GM23248 (cell line): ENCODE measurements around the gene TIMM10B. TPM values are rescaled to one million over a fixed set of nuclear protein-coding genes. Genes with fewer than 3 reads are reported as not detected.
A peak's percentile ranks its signal among the peaks of the same experiment; 100 is the strongest.

ENCODE experiments used
- DNase-seq: peaks from one replicate; pipeline ENCODE4 v3.0.0-alpha.2; 2015
- H2AFZ ChIP-seq: fragments of 200-600 bp; sonication (generic); 2 replicates; pipeline ENCODE4 v1.6.1; 2016; ENCODE audit warnings: antibody characterized with exemption
- H3F3A ChIP-seq: fragments of 200-600 bp; sonication (generic); 2 replicates; pipeline ENCODE4 v1.6.1; 2016; ENCODE audit warnings: mild to moderate bottlenecking, antibody characterized with exemption, mixed run types; ENCODE audit not compliant: insufficient read depth
- H3K27ac ChIP-seq: fragments of 200-600 bp; sonication (generic); 2 replicates; pipeline ENCODE4 v1.5.1; 2016; ENCODE audit warnings: mild to moderate bottlenecking
- H3K27me3 ChIP-seq: fragments of 200-600 bp; sonication (generic); replicated peaks from 2 replicates; pipeline ENCODE4 v1.6.1; 2016; ENCODE audit warnings: mild to moderate bottlenecking; ENCODE audit not compliant: insufficient read depth
- H3K36me3 ChIP-seq: fragments of 200-600 bp; sonication (generic); 2 replicates; pipeline ENCODE4 v1.6.1; 2016; ENCODE audit warnings: low read depth, mild to moderate bottlenecking
- H3K4me1 ChIP-seq: fragments of 200-600 bp; sonication (generic); 2 replicates; pipeline ENCODE4 v1.6.1; 2016; ENCODE audit warnings: mild to moderate bottlenecking; ENCODE audit not compliant: insufficient read depth
- H3K4me2 ChIP-seq: fragments of 200-600 bp; sonication (generic); one replicate; pipeline ENCODE4 v1.6.1; 2016; ENCODE audit warnings: mild to moderate bottlenecking; ENCODE audit not compliant: unreplicated experiment
- H3K4me3 ChIP-seq: fragments of 200-600 bp; sonication (generic); 2 replicates; pipeline ENCODE4 v1.5.1; 2016; ENCODE audit warnings: mild to moderate bottlenecking
- H3K79me2 ChIP-seq: fragments of 200-600 bp; sonication (generic); 2 replicates; pipeline ENCODE4 v1.6.1; 2016; ENCODE audit warnings: mild to moderate bottlenecking; ENCODE audit not compliant: insufficient read depth
- H3K9ac ChIP-seq: fragments of 200-600 bp; sonication (generic); 2 replicates; pipeline ENCODE4 v1.6.1; 2016; ENCODE audit warnings: mild to moderate bottlenecking
- H3K9me2 ChIP-seq: fragments of 200-600 bp; sonication (generic); 2 replicates; pipeline ENCODE4 v1.6.1; 2016; ENCODE audit warnings: mixed run types, mild to moderate bottlenecking, moderate library complexity; ENCODE audit not compliant: insufficient read depth
- H3K9me3 ChIP-seq: fragments of 200-600 bp; sonication (generic); one replicate; pipeline ENCODE4 v1.6.1; 2017; ENCODE audit warnings: low read depth
- H4K20me1 ChIP-seq: fragments of 200-600 bp; sonication (generic); 2 replicates; pipeline ENCODE4 v1.6.0; 2016; ENCODE audit not compliant: insufficient read depth
- EZH2 ChIP-seq: fragments of 200-600 bp; sonication (generic); IDR thresholded peaks from 2 replicates; pipeline ENCODE4 v1.6.1; 2018; ENCODE audit warnings: antibody characterized with exemption, mild to moderate bottlenecking; ENCODE audit not compliant: insufficient read depth, poor library complexity, severe bottlenecking
- EZH2phosphoT487 ChIP-seq: fragments of 200-600 bp; sonication (generic); IDR thresholded peaks from 2 replicates; pipeline ENCODE4 v1.6.1; 2018; ENCODE audit warnings: antibody characterized with exemption, moderate library complexity, mild to moderate bottlenecking, low read depth; ENCODE audit not compliant: insufficient read depth
- WGBS, 2 experiments: methylation state at CpG; one replicate each; pipeline ENCODE4 v1.1.6; 2015 to 2017; ENCODE audit warnings: low lambda C conversion rate in 2 of 2, low coverage in 1 of 2; ENCODE audit errors: missing lambda C conversion rate in 2 of 2; 5-methylcytosine and 5-hydroxymethylcytosine counted together
- in situ Hi-C: fragments of 300-500 bp; cut with MboI; formaldehyde crosslinking; loops from 2 replicates; pipeline ENCODE4 v1.15.0; 2020
- polyA plus RNA-seq: library from polyadenylated mRNA; unstranded; fragments of >200 nt; fragmentation: Nextera tagmentation; extraction: Ambion mirVana; gene quantifications from 2 replicates; pipeline ENCODE4 v1.2.1, GENCODE V29; 2016
- total RNA-seq: library from RNA; depleted of rRNA; stranded (reverse); fragments of >200 nt; shearing (Covaris generic); gene quantifications from 2 replicates; pipeline ENCODE4 v1.2.3, GENCODE V29; 2014

The TIMM10B gene
- total and polyA plus RNA-seq, 2 experiments from 2014 or later, result 35.4 to 43.8 TPM

DNA sequence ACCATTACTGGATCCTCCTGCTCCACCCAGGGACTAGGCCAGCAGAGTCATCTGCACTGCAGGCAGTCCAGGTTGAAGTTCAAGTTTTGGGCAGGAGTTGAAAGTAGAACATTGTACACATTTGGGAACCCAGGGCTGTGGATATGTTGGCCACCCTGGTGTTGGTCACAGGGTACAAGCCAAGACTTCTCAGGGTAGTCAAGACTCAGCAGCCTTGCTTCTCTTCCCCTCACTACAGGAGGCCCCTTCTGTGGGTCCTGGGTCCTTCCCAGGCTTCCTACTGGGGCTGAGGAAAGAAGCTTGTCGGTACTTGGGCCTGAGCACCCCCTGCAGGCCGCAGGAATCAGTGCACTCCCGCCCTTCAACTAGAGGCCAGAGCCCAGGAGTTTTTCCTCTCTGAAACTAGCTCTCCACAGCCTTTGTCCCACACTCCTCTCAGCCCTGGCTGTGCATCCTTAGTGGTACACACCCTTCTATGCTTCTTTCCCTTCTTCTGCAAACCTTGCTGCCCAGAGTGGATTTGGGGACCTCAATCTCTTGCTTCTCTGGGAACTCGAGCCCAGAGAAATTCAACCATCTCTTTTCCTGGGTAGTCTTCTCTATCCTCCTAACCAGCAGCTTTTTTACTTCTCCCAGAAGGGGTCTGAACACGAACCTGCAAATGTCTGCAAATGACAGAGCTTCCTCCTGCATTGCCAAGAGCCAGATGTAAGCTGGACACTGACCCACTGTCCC is 37.9 kb upstream of the TIMM10B start:
- Histone ChIP-seq H3K27ac (no peak overlapping the region), H3K9me3 (no peaks in the 10 kb centered on the region), H3K36me3 (no peaks in the 10 kb centered on the region), H3K9me2 (no peaks in the 10 kb centered on the region), H3K79me2 (no peaks in the 10 kb centered on the region), H3K4me2 (no peak overlapping the region), H2AFZ (no peak overlapping the region), H3K27me3 (no peaks in the 10 kb centered on the region), H4K20me1 (no peaks in the 10 kb centered on the region), H3K9ac (no peak overlapping the region), H3F3A (no peaks in the 10 kb centered on the region), H3K4me3 (no peak overlapping the region), H3K4me1 (no peaks in the 10 kb centered on the region)
- no peak for TF ChIP-seq EZH2phosphoT487
- no peak for TF ChIP-seq EZH2
- WGBS, 2 experiments, result 28 to 30% methylated on average over 5 of the region's 5 CpGs
- in situ Hi-C loops, result loop anchor here (10.0 kb wide), 1 partner anchor 59 kb away; no protein-coding TSS in a partner anchor
- peak; percentile 78 for DNase-seq

DNA sequence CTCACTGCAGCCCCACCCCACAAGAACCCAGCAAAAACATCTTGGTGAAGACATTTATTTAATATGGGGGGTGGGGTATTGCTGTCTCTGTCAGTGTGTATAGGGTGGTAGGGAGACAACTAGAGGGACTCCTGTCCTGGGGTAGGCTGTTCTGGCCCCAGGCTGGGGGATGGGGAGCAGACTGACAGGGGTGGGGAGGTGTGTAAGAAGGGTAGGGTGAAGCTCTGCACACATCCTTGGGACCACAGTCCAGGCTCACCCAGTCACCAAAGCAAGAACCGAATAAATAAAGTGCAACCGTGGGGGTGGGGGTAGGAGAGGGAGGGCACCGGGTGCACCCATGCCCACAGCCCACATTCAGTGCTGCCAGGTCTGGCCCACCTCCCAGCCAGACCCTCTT is 32.7 kb upstream of the TIMM10B start:
- in situ Hi-C loops, result loop anchor here (10.0 kb wide), 1 partner anchor 64 kb away; no protein-coding TSS in a partner anchor
- Histone ChIP-seq H3K79me2 (no peaks in the 10 kb centered on the region), H3K9me2 (no peaks in the 10 kb centered on the region), H3K9me3 (no peaks in the 10 kb centered on the region), H3K9ac (no peak overlapping the region), H3K36me3 (peaks cover 4% of the 10 kb centered on the region; the same call in 1 of the 2 replicates), H3K4me1 (peaks cover 11% of the 10 kb centered on the region), H4K20me1 (no peaks in the 10 kb centered on the region), H3F3A (no peaks in the 10 kb centered on the region; the same call in 1 of the 2 replicates), H3K4me2 (no peak overlapping the region), H3K27ac (no peak overlapping the region), H3K27me3 (no peaks in the 10 kb centered on the region), H3K4me3 (no peak overlapping the region), H2AFZ (no peak overlapping the region)
- 100% methylated on average over 1 to 3 of the region's 3 CpGs for WGBS, 2 experiments
- no peak for TF ChIP-seq EZH2phosphoT487
- TF ChIP-seq EZH2, result no peak
- no peak for DNase-seq

DNA sequence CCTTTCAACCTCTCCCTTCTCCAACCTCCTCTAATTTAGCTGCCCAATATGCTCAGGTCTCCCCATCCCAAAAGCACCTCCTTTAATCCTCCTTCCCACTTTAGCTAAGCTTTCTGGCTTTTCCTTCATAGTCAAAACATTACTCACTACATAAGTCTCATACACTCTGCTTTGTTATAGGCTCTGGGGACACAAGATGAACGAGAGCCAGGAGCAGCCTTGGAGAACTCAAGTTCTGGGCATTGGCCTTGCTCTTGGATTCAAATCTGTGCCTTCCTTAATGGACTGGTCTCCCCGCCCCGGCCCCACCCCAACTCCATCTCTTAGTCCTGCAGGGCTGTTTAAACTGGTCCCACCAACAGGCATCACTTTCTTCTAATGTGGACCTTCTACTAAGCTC is 29.1 kb upstream of the TIMM10B start:
- TF ChIP-seq EZH2, result no peak
- TF ChIP-seq EZH2phosphoT487, result no peak
- peak; percentile 60 for DNase-seq

DNA sequence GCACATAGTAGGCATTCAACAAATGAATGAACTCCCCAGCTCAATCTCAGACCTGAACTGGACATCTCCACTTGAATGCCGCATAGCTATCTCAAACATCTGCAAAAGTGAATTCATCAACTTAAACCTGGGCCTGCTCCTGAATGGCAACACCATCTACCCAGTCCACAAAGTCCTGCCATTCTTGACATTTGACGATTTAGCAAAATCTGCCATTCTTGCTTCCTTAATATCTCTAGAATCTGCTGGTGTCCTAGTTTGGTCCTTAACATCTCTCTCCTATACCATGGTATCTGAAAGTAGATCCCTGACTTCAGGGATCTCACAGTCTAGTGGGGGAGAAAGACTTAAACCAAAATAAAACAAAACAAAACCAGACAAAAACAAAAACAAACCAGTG is 28.1 kb upstream of the TIMM10B start:
- no peak for DNase-seq
- peaks cover 9% of the 10 kb centered on the region; the same call in 1 of the 2 replicates for H3K36me3 ChIP-seq
- peaks cover 11% of the 10 kb centered on the region for H3K4me1 ChIP-seq
- no peak overlapping the region for H2AFZ ChIP-seq
- H3F3A ChIP-seq, result no peaks in the 10 kb centered on the region; the same call in 1 of the 2 replicates
- H3K79me2 ChIP-seq, result no peaks in the 10 kb centered on the region
- TF ChIP-seq EZH2phosphoT487 (no peak), EZH2 (no peak)
- no peak overlapping the region for H3K9ac ChIP-seq
- no peak overlapping the region for H3K27ac ChIP-seq
- H3K9me2 ChIP-seq, result no peaks in the 10 kb centered on the region
- no peaks in the 10 kb centered on the region for H3K27me3 ChIP-seq
- no peak overlapping the region for H3K4me3 ChIP-seq
- no peaks in the 10 kb centered on the region for H4K20me1 ChIP-seq
- 98 to 100% methylated on average over 2 of the region's 2 CpGs for WGBS, 2 experiments
- H3K9me3 ChIP-seq, result no peaks in the 10 kb centered on the region
- H3K4me2 ChIP-seq, result no peak overlapping the region
- in situ Hi-C loops, result no loop called here

More for the DNA sequence above, 29.1 kb upstream of the TIMM10B start:
- 72 to 80% methylated on average over 3 of the region's 3 CpGs for WGBS, 2 experiments
- H3K27me3 ChIP-seq, result no peaks in the 10 kb centered on the region
- H3K79me2 ChIP-seq, result no peaks in the 10 kb centered on the region
- H3K9me3 ChIP-seq, result no peaks in the 10 kb centered on the region
- H3K36me3 ChIP-seq, result peaks cover 9% of the 10 kb centered on the region; the same call in 1 of the 2 replicates
- no peaks in the 10 kb centered on the region for H4K20me1 ChIP-seq
- no peak overlapping the region for H3K4me2 ChIP-seq
- H3K9me2 ChIP-seq, result no peaks in the 10 kb centered on the region
- in situ Hi-C loops, result no loop called here
- H3F3A ChIP-seq, result no peaks in the 10 kb centered on the region; the same call in 1 of the 2 replicates
- no peak overlapping the region for H3K4me3 ChIP-seq
- no peak overlapping the region for H2AFZ ChIP-seq
- H3K9ac ChIP-seq, result no peak overlapping the region
- peaks cover 11% of the 10 kb centered on the region for H3K4me1 ChIP-seq
- no peak overlapping the region for H3K27ac ChIP-seq
